Body of pancreas (tissue), 4 donors: ENCODE results near the gene CTSL.

ENCODE experiments used
- POLR2A ChIP-seq, 3 donors: fragments of 450-650 bp; IDR thresholded peaks; one replicate each; pipeline ENCODE4 v1.6.1; 2016; ENCODE audit warnings: antibody characterized with exemption in 3 of 3, mild to moderate bottlenecking in 2 of 3
- TF ChIP-seq, protein P1 (sequence below), 7 experiments: fragments of 450-650 bp in 4 of 7; fragments of 200-600 bp in 3 of 7; sonication (generic) in 3 of 7; IDR thresholded peaks; one replicate each; pipeline ENCODE4 v1.5.1; 2016 to 2019; ENCODE audit warnings: antibody characterized with exemption in 7 of 7

DNA sequence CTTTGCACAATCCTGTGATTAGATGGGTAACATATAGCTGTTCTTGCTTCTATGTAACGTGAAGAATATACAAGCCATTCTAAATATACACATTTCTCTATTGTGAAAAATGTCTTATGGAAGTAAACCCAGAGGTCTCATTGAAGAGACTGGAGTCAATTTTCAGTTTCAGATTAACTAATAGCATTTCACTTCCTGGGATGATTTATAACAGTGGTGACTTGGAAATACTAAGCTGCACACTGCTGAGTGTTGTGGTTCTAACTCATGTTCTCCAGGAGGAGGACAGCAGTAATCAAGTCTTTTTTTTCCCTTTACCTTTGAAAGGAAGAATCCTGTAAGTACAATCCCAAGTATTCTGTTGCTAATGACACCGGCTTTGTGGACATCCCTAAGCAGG lies 3.3 kb downstream of the CTSL start:
- TF ChIP-seq, protein P1, sequence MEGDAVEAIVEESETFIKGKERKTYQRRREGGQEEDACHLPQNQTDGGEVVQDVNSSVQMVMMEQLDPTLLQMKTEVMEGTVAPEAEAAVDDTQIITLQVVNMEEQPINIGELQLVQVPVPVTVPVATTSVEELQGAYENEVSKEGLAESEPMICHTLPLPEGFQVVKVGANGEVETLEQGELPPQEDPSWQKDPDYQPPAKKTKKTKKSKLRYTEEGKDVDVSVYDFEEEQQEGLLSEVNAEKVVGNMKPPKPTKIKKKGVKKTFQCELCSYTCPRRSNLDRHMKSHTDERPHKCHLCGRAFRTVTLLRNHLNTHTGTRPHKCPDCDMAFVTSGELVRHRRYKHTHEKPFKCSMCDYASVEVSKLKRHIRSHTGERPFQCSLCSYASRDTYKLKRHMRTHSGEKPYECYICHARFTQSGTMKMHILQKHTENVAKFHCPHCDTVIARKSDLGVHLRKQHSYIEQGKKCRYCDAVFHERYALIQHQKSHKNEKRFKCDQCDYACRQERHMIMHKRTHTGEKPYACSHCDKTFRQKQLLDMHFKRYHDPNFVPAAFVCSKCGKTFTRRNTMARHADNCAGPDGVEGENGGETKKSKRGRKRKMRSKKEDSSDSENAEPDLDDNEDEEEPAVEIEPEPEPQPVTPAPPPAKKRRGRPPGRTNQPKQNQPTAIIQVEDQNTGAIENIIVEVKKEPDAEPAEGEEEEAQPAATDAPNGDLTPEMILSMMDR (IDR thresholded peaks at IDR 0.05), result no peak
- TF ChIP-seq POLR2A (IDR thresholded peaks at IDR 0.05), result no peak
